Stimulated activated CD4-positive, alpha-beta T cell treated with anti-CD3 and anti-CD28 coated beads, Interleukin-12 subunit alpha, Interleukin-12 subunit beta, amount 100 ng/mL, for 24 hours (primary cell): Measurements from ENCODE around the gene WDR73.
"Not testable (repeated sequence)": the region's sequence is repeated elsewhere in the genome, so short reads cannot be mapped to it uniquely, and the experiment has no call there.

ENCODE experiments used
- DNase-seq, 2 experiments: peaks; one replicate each; pipeline ENCODE4 v3.0.0-alpha.2; 2020; ENCODE audit warnings: low read depth in 2 of 2

The WDR73 gene

DNA sequence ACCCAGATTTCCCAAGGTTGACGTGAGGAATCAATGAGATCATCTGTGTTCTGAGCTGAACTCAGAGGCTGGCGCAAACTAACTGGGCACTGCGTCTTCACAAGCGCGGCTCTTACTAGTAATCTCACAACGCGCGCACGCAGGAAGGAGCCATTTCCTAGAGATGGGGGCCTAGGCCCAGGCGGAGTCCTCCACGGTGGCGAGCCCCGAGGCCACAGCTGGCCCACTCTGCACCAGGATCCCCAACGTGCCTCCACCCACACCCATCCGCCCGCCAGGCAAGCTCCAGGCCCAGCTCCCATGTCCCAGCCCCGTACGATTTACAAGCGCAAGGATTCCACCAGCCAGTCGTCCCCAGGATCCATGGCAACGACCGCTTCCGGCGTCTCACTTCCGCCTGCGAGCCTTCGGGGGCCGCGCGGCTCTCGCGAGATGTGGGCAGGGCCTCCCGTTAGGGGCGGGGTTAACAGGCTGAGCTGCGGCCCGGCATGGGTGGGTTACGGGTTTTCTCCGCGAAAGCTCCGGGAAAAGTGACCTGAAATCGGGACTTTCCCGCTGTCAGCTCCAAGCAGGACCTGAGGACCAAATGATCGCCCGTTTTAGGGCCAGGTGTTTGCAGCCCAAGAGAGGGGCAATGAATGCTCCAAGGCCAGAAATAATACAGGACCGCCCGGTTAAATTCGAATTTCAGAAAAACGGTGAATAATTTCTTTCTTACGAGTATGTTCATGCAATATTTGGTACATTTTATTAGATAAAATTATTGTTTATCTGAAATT is at the start of gene WDR73:
TSS of gene WDR73 (minus strand) at position 374 of the 779 bp plus-strand sequence. CDS start at position 365, 9 bp downstream.
- peak; percentile 91 to 97 for DNase-seq

DNA sequence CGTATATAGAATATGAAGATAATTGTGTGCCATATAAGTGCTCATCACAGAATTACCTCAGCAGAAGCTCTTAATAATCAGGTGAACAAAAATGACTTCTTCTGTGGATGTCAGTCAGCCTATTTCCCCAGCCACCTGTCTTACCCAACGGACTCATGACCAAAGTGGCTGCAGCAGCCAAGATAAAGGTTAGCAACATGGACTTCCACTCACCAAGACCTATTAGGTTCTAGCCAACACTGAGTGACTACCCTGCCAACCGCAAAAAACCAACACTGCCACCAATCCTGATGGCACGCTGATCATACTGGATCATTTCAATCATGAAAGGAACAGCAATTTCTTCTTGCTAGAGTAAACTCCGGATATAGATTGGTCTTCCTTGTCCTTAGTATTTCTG is 49.7 kb upstream of the WDR73 start:
- DNase-seq = no peak

DNA sequence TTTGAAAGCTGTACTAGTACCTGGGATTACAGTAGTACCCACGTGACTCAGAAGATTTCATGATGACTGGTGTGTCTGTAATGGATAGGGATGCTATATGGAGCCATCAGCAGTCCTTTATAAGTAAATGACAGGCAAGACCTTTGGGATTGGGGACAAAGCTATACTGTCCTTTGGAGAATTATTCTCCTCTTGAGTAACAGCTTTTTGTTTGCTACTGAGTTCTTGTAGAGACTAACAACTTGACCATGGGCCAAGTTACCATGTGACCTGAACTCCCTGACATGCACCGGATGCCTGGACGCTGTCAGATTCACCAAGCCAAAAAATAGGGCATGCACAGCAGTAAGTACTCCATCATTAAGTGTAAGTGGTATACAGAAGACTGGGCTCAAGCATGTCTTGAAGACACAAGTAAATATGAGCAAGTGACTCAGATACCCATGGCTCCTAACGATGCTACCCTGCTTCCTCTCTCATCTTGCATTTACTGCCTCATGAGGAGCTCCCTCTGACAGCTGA is 48.9 kb upstream of the WDR73 start:
- no peak for DNase-seq

DNA sequence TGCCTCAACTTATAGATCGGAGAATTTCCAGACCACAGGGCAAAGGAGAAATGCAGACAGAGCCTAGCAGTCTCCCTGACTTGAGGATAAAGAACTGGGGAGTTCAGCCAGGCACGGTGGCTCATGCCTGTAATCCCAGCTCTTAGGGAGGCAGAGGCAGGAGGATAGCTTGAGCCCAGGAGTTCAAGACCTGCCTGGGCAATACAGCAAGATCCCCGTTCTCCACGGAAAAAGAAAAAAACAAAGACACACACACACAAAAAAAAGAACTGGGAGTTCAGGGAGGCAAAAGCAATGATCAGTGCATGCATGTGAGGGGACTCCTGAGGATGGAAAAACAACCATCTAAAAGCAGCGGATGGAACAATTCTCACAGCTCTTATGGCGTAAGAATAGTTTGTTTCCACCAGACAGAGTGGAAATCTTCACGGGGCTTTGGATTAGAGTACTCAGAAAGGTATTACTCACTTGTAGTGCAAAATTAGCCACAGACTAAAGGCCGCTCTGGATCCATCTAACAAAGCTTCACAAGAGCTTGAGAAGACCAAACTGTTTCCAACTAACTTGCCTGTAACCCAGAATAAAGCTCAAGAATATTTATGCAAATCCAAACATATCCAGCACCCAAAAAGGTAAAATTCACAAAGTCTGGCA is 45.6 kb upstream of the WDR73 start:
- DNase-seq = no peak

DNA sequence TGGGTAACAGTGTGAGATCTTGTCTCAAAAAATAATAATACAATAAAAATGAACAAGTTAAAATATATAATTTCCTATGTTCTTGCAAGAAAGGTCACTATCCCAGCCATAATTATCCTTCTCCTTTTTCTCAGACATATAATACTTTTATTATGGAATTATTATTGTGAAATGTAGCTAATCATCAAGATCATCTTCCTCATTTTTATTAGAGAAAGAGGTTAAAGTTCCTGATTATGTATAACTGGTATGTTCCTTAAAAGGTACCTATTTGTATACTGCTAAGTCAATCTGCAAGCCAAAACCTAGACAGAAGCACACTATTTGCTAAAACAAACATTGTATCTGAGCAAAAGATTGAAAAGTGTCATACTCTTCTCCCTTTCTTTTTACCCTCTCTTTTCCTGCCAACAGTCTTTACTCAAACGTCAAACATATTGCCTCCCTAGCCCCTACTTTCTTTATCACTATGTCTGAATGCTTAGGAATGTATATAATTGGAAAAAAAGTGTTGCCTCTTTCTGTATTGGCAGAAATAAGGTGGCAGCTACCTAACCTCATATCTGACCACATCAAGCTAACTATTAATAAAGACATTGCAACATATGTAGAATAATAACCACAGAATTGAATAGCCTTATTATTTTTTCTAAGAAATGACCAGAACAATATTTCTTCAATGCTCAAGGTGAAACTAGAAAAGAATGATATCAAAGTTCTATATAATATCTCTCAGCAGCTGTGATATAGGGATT is 43.3 kb upstream of the WDR73 start:
- no peak for DNase-seq

DNA sequence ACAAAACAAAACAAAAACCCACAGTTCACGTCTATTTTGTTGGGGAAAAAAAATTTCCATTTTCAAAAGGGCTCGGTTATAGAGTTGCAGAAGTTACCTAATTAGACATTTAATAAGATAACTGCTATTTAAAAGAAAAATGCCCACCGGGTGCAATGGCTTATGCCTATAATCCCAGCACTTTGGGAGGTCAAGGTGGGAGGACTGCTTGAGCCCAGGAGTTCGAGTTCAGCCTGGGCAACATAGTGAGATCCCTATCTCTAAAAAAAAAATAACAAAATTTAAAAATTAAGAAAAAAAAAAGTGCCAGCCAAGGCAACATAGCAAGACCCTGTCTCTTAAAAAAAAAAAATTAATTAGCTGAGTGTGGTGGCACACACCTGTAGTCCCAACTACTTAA is 42.7 kb upstream of the WDR73 start:
- no peak for DNase-seq

DNA sequence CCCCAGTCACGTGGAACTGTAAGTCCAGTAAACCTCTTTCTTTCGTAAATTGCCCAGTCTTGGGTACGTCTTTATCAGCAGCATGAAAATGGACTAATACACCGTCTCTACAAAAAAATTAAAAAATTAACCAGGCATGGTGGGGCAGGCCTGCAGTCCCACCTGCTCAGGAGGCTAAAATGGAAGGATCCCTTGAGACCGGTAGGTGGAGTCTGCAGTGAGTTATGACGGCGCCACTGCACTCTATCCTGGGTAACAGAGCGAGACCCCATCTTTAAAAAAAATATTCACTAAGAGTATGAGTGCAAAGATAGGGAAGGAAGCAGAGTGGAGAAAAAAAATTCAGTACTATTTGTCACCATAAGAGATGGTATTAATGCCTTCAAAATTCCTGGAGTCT is 36.3 kb upstream of the WDR73 start:
- no peak for DNase-seq

DNA sequence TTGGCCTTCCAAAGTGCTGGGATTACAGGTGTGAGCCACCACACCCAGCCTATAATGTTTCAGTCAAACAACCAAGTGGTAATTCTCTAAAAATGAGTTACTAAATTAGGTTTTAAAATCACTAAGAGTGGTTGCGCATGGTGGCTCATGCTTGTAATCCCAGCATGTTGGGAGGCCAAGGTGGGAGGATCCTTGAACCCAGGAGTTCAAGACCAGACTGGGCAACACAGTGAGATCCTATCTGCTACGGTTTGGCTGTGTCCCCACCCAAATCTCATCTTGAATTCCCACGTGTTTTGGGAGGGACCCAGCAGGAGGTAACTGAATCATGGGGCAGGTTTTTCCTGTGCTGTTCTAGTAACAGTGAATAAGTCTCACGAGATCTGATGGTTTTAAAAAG is 35.8 kb upstream of the WDR73 start:
- DNase-seq = no peak

DNA sequence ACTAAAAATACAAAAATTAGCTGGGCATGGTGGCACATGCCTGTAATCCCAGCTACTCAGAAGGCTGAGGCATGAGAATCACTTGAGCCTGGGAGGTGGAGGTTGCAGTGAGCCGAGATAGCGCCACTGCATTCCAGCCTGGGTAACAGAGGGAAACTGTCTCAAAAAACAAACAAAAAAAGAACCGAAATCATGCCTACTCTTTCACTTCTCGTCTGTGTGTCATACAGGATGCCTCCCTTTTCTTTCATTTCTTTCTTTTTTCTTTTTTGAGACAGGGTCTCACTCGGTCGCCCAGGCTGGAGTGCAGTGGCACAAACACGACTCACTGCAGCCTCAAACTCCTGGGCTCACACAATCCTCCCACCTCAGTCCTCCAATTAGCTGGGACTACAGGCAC is 32.4 kb upstream of the WDR73 start:
- DNase-seq = not testable (repeated sequence)

DNA sequence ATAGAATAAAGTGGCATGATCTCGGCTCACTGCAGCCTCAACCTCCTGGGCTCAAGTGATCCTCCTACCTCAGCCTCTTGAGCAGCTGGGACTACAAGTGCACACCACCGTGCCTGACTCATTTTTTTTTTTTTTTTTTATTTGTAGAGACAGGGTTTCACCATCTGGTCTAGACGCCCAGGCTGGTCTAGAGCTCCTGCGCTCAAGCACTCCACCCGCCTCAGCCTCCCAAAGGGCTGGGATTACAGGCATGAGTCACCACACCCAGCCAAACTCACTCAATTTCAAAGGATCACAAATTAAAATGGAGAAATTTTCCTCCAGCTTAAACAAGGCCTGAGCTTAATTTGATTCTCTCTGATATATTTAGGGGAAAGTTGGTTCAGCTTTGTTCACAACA is 31.2 kb upstream of the WDR73 start:
- DNase-seq = no peak

DNA sequence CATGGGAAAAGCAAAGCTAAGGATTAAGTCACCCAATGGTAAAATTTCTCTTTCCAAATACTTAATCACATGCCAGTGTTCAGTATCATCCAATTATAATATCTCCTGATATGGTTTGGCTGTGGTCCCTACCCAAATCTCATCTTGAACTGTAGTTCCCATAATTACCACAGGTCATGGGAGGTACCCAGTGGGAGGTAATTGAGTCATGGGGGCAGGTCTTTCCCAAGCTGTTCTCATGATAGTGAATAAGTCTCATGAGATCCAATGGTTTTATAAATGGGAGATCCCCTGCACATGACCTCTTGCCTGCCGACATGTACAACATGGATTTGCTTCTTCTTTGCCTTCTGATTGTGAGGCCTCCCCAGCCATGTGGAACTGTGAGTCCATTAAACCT is 30.0 kb upstream of the WDR73 start:
- no peak for DNase-seq

DNA sequence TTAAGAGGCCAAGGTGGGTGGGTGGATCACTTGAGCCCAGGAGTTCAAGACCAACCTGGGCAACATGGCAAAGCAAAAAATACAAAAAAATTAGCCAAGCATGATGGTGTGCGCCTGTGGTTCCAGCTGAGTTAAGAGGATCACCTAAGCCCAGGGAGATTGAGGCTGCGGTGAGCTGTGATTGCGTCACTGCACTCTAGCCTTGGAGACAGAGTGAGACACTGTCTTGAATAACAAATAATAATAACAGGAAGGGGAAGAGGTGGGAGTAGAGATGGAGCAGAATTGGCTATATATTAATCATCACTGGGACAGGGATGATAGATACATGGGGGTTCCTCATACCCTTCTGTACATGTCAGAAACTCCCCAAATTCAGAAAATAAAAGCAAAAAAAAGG is 27.7 kb upstream of the WDR73 start:
- DNase-seq = no peak

DNA sequence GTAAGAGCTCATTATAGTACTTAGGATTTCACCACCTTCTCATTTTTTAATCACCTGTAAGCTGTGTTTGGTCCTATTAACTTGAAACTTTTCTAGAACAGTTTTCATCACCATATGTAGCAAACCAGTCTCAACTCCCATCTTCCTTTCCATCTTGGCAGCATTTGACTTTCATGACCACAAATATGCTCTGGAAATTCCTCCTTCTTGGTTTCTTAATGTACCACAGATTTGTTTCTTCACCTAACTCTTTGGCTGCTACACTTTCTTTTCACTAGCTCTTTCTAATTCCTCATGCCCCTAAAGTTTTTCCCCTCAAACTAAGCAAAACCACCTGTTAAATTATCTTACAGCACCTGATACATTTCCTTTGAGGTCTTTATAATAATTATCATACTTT is 17.1 kb upstream of the WDR73 start:
- DNase-seq = no peak

DNA sequence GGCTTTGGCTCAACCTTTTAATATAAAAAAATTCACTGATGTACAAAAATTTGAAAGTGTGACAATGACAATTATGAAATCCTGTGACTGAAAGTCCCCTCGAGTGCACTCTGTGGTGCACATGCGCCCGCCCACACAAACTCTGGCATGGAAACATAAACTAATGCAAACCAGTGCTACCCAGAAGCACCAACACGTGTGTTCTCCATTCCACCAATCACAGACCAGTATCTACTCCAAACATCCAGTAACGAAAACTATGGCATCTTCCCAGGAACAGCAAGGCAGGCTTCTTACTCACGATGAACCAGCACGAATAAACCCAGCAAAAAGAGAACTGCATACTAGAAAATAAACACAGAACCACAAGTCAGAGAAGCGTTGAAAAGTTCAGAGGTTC is 15.6 kb upstream of the WDR73 start:
- peak in 1 of 2 experiments; percentile 43 for DNase-seq

DNA sequence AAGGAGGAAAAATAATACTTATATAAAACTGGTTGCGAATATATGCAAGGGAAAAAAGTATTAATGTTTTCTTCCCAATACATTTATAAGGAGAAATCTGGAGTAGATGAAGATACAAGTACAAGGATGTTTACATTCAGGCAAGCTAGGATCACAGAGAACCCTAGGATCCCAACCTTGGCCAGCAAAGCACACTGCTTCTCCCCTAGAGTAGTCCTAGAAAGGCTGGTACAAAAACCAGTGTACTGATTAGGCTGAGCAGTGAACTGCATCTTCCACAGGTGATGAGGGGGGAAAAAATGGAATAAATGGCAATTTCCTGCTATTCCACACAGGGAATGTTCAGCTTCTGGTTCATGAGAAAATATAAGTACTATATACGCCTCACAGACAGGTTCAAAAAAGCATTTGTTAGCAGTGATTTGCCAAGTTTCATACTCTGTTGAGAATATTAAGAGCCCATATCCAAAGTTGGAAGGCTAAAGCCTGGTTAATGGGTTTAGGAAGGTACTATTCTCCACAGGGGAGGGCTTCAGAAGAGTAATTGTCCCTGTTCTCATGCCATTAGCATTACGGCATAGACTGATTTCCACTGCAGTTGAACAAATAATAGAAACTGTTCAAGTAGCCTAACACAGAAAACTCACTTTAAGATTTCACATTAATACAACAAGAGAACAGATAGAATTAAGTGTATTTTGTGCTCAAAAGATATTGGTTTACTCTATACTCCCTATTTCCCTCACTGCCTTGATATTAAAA is 14.3 kb upstream of the WDR73 start:
- no peak for DNase-seq

DNA sequence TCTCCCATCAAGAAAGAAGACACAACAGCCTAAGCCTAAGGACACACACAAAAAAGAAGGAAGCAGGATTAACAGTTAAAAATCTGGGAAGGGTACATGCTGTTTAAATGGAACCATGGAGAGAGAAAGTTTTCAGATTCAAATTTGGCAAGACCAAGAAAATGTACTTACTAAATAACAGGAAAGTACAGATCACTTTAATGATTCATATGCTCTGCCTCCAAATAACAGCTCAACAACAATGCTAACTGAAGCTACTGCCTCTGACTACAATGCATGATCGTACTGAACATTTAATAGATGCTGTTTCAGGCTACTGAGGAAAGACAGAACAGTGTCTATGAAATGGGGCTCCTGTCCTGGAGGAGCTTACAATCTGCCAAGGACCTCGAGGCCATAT is 12.3 kb upstream of the WDR73 start:
- no peak for DNase-seq

DNA sequence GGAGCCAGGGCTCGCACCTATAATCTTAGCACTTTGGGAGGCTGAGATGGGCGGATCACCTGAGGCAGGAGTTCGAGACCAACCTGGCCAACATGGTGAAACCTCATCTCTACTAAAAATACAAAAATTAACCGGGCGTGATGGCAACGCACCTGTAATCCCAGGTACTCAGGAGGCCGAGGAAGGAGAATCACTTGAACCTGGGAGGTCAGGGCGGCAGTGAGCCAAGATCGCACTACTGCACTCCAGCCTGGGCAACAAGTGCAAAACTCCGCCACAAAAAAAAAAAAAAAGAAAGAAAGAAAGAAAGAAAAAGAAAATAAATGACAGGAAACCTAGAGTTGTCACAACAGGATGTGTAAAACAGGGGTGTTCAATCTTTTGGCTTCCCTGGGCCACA is 6.9 kb upstream of the WDR73 start:
- no peak for DNase-seq

DNA sequence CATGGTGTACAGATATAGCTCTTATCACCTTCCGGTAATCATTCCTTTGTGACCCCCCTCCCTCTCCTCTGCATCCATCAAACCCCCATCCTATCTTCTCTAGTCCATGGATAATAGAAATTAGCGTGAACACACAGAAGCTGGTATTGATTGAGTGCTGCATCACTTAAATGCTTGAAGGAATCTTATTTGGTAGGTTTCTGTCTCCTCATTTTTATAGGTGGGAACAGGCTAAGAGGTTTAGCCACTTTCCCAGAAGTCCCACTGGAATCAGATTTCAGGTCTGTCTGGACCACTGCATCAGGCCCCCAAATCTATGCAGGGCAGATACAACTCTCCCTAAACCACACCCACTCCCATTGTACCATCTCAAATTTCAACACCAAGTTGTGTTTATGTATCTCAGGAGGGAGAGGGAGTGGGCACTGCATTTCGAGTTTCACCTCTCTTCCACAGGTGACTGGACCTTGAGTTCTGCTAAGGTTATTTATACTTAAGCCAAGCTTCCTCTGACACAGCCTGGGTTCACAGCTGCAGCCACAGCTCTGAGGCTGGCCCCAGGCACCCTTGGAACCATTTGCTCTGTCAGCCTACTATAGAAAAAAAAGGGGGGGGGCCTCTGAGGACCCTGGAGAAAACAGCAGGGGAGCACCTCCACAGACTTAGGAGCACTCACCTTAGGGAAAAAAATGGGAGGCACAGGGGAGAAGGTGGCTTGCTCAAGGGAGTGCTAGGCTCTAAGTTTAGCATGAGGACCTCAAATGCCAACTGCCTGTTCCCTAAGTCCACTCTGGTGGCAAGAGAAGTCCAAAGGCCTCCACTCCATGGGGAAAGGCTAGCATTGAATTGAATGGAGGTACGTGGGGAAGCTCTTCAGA is 6.1 kb upstream of the WDR73 start:
- no peak for DNase-seq

DNA sequence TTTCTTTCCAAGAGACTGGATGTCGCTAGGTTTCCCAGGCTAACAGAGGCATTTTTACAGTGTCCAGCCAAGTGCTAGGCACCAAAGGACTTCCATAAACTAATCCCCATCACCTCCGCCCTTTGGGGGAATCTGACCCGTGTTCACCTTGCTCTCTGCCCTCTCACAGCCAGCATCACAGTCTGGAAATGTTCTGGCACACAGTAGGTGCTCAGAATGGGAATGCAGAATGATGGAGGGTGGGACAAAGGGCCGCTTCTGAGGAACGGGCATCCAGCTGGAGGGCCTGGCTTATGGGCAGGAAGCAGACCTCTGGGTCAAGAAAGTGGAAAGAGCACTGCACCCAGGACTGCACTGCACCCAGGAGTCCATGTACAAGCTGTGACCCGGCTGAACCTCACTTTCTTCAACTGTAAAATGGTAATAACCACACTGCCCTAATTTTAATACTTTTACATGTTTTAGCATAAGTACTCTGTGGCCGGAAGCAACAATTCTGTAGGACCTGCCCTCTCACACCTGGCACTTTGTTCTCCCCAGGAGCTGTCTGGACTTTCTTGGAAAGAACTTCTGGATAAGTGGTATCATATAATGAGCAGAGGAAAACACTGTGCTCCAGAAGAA is 4.8 kb upstream of the WDR73 start:
- no peak for DNase-seq

DNA sequence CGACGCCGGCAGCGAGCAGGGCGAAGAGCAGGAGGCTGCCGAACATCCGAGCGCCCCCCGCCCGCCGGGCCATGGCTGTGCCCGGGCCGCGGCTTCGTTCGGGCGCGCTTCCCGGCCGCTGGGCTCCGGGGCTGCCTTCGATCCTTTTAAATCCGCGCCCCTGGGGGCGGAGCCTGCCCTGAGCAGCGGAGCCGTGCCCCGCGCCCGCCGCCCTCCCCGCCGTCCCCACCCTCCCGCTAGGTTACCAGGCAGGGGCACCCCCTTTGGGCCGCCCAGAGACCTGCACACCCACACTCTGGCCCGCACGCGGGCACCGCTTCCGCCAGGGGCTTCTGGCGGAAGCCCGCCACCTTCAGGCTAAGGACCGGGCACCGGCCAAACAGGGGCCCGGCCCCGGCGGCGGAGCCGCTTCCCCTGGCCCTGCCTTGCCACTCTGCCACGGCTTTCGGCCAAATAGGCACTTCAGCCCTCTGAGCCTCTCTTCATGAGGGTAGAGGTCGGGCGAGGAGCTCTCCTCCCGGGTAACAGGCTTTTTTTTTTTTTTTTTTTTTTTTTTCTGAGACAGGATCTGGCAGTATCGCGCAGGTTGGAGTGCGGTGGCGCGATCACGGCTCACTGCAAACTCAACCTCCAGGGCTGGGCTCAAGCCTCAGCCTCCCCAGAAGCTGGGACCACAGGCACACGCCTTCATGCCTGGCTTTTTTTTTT is 4.2 kb upstream of the WDR73 start, which contains the start of gene NMB:
TSS of gene NMB (minus strand) at position 120 of the 708 bp plus-strand sequence. CDS start at position 73, 47 bp downstream.
- peak; percentile 67 to 77 for DNase-seq
